HFF-Myc (cell line): ENCODE results near the gene ACTL6B.

Experiments used
- DNase-seq: peaks from one replicate; pipeline ENCODE4 v3.0.0-alpha.2; 2011; ENCODE audit warnings: low read depth; ENCODE audit errors: extremely low read depth
- H3K4me3 ChIP-seq: replicated peaks from 2 replicates; pipeline ENCODE4 v1.5.1; 2011; ENCODE audit warnings: low read depth, mild to moderate bottlenecking, control low read depth, low read length
- TF ChIP-seq, protein P1 (sequence below): IDR thresholded peaks from 2 replicates; pipeline ENCODE4 v1.5.1; 2012; ENCODE audit warnings: mild to moderate bottlenecking, low read depth, low read length, control low read depth; ENCODE audit errors: missing control alignments

The ACTL6B gene

DNA sequence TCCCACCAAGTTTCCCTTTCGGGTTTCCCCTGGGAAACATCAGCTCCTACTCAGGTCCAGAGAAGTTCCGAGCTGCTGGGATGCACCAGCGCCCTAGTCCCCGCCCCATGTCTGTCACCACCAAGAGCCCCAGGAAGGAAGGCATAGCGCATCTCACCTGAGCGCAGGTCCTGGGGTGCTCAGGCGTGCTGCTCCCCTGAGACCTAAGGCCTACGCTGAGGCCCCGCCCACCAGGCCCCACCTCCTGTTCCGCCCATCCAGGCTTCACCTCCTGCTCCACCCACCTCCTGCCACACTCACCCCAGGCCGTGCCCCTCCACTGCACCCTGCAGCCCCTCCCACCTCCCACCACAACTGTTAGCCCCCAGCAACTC, 13.7 kb downstream of the ACTL6B start:
- TF ChIP-seq, protein P1, sequence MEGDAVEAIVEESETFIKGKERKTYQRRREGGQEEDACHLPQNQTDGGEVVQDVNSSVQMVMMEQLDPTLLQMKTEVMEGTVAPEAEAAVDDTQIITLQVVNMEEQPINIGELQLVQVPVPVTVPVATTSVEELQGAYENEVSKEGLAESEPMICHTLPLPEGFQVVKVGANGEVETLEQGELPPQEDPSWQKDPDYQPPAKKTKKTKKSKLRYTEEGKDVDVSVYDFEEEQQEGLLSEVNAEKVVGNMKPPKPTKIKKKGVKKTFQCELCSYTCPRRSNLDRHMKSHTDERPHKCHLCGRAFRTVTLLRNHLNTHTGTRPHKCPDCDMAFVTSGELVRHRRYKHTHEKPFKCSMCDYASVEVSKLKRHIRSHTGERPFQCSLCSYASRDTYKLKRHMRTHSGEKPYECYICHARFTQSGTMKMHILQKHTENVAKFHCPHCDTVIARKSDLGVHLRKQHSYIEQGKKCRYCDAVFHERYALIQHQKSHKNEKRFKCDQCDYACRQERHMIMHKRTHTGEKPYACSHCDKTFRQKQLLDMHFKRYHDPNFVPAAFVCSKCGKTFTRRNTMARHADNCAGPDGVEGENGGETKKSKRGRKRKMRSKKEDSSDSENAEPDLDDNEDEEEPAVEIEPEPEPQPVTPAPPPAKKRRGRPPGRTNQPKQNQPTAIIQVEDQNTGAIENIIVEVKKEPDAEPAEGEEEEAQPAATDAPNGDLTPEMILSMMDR, result no peak
- DNase-seq, result no peak
- H3K4me3 ChIP-seq, result no peak overlapping the region

DNA sequence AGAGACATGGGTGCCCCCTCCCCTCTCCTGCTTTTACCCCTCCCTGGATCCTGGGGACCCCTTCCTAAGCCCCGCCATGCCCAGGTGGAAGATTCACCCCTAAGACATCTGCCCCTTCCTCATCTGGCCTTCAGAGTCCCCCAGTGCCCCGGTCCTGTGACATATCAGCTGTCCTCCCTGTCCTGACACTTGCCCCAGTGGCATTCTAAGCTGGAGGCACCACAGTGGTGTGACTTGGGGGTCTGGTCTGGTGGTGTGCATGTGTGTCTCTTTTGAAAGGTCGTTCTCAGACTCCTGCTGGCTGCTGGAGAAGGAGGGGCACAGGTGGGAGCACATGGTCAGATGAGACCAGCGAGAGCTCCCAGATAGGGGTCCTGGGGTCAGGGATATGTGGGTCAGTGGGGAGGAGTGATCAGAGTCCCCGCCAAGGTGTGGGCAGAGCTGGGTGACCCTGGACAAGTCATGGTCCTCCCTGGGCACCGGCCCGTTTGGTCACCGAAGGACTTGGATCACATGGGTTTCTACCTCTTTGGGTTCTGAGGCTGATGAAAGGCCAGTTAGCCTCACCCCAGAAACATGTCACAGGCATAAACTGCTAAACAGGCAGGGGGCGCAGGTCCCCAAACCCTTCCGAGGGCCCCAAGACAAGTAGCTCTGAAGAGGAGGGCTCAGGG, 14.3 kb downstream of the ACTL6B start:
- TF ChIP-seq, protein P1, result no peak
- H3K4me3 ChIP-seq, result no peak overlapping the region

DNA sequence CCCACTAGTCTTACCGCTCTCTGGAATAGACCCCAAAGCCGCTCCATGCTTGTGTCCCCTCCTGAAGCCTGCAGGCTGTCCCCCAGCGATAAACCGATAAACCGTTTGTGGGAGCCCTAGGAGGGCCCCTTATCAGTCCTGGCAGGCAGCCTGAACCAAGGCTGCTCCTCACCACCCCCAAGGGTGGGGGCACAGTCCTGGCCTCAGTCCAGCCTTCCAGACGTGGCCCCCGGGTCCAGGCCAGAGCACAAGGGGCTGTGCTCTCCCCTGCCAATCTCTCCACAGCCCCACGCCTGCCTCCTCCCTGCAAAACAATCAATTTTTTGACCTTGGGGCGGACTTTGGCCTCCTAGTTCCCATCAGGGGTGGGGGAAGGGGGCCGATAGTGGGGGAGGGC, 14.8 kb downstream of the ACTL6B start, which contains the start of gene TFR2:
Gene TFR2, minus strand, starts transcription at position 90 of the 397 bp plus-strand sequence. Its CDS starts 43 bp downstream, at position 47.
- no peak for DNase-seq
- TF ChIP-seq, protein P1, result no peak
- no peak within 1 kb of the TSS for H3K4me3 ChIP-seq

More for the DNA sequence above, 14.3 kb downstream of the ACTL6B start:
- no peak for DNase-seq

DNA sequence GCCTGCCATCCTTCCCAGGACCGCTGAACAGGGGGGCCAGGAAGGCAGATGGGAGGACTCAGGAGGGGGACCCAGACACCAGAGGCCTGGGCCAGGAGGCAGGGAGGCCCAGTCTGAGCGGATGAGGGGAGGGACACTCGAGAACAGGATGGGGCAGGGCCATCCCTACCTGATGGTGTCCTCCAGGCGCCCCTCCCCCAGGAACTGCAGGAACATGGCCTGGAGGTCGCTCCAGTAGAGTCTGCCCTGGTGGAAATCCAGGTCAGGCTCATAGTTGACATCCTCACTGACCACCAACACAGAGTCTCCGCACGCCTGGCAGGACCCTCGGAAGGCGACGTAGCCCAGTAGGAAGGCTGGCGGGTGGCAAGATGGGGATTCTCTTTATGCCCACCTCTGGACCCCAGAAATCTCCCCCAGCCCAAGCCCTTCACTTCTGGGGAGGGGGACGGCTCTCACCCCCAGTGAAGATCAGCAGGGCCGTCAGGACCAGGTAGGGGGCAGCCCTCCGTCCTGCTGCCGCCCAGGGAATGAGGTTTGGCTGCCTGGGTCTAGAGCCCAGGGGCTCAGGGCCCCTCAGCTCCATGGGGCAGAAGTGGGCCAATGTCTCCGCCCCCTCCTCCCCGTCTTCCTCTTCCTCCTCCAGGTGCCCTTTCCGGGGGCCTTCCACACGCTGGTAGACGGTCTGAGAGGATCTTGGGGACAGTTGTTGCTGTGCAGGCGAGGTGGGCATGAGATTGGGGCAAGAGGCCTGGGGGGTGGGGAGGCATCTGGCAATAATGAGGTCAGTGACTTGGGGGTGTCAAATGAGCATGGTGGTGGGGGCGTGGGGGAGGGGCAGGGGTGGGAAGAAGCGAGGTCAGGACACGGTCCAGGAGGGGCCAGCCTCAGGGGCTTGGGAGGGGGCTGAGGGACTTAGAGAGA, 15.5 kb downstream of the ACTL6B start:
- DNase-seq, result no peak

DNA sequence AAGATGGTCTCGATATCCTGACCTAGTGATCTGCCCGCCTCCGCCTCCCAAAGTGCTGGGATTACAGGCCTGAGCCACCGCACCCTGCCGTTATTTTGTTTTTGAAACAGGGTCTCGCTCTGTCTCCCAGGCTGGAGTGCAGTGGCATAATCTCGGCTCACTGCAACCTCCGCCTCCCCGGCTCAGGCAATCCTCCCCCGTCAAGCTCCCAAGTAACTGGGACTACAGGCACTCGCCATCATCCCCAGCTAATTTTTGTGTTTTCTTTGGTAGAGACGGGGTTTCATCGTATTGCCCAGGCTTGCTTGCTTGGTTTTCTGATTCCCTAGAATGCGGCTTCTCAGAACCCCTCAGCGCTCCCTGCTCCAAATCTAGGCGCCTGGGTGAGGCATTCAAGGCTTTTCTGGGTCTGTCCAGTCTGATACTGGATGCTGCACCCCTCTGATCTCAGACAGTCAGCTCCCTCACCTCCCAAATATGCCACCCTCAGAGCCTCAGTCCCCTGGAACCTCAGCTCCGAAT, 16.2 kb downstream of the ACTL6B start:
- DNase-seq, result no peak
- TF ChIP-seq, protein P1, result no peak
- H3K4me3 ChIP-seq, result no peak overlapping the region

More for the DNA sequence above, 15.5 kb downstream of the ACTL6B start:
- TF ChIP-seq, protein P1, result no peak
- H3K4me3 ChIP-seq, result no peak overlapping the region

DNA sequence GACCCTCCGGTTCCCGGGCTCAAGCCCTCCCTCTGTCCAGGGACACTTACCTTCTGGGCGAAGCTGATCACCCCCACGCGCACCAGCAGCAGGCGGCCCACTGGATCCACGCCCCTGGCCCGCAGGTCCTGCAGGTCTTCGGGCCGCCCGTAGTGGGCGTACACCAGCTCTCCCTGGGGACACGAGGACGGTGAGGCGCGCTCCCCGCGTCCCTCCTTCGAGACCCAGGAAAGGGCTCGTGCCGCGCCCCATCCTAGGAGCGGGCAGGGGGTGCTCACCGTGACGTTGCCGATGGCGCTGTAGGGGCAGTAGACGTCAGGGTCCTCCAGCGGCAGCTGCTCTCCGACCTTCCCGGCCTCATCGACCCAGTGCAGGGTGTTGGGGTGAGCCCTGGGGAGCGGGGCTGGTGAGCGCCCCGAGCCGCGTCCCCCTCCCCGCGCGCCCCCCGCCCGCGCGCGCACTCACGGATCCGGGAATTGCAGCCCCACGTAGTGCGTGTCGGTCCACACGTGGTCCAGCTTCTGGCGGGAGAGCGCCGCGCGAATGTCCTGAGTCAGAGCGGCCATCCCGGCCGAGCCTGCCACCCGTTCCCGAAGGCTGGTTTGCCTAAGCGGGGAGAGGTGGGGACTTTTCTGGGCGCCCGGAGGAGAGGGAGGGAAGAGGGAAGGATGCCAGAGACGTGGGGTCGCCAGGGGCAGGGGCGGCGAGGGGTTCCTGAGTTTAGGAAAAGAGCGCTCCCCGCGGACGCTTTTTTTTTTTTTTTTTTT, 23.1 kb downstream of the ACTL6B start:
- TF ChIP-seq, protein P1, result peak; percentile 24
- H3K4me3 ChIP-seq, result peak overlapping the region; percentile 48
- DNase-seq, result no peak
